HepG2 (cell line): ENCODE measurements around the gene SRBD1. TPM values are rescaled to one million over a fixed set of nuclear protein-coding genes. Genes with fewer than 3 reads are reported as not detected.

Source experiments
- ARHGAP35 ChIP-seq: sonication (generic); formaldehyde crosslinking; IDR thresholded peaks from 2 replicates; pipeline ENCODE4 v1.9.0; 2022; ENCODE audit warnings: mild to moderate bottlenecking, inconsistent platforms, moderate library complexity, missing genetic modification reagents, borderline replicate concordance
- CENPT ChIP-seq: sonication (generic); formaldehyde crosslinking; IDR thresholded peaks from 2 replicates; pipeline ENCODE4 v1.8.0; 2022; ENCODE audit warnings: low read depth, mild to moderate bottlenecking, moderate library complexity, missing genetic modification reagents
- DMTF1 ChIP-seq: sonication (generic); formaldehyde crosslinking; IDR thresholded peaks from 2 replicates; pipeline ENCODE4 v1.4.0; 2020; ENCODE audit warnings: mild to moderate bottlenecking, missing genetic modification reagents
- EEA1 ChIP-seq: sonication (generic); formaldehyde crosslinking; IDR thresholded peaks from 2 replicates; pipeline ENCODE4 v1.5.1; 2020; ENCODE audit warnings: mild to moderate bottlenecking, missing genetic modification reagents, borderline replicate concordance
- GFI1 ChIP-seq: sonication (generic); formaldehyde crosslinking; IDR thresholded peaks from 2 replicates; pipeline ENCODE4 v1.5.0; 2020; ENCODE audit warnings: missing genetic modification reagents, mild to moderate bottlenecking, borderline replicate concordance
- HDAC1 ChIP-seq: sonication (generic); formaldehyde crosslinking; IDR thresholded peaks from 2 replicates; pipeline ENCODE4 v1.5.1; 2020; ENCODE audit warnings: mild to moderate bottlenecking, missing genetic modification reagents
- KMT2A ChIP-seq: sonication (generic); formaldehyde crosslinking; IDR thresholded peaks from 2 replicates; pipeline ENCODE4 v1.4.0; 2020; ENCODE audit warnings: missing genetic modification reagents
- MAF1 ChIP-seq: sonication (generic); formaldehyde crosslinking; IDR thresholded peaks from 2 replicates; pipeline ENCODE4 v1.5.0; 2020; ENCODE audit warnings: missing genetic modification reagents, borderline replicate concordance
- MLX ChIP-seq: IDR thresholded peaks from 2 replicates; pipeline ENCODE4 v1.6.1; 2016
- RFX3 ChIP-seq: IDR thresholded peaks from 2 replicates; pipeline ENCODE4 v1.6.1; 2016; ENCODE audit warnings: missing biosample characterization, missing genetic modification reagents
- SMAD1 ChIP-seq: sonication (generic); formaldehyde crosslinking; IDR thresholded peaks from 2 replicates; pipeline ENCODE4 v1.4.0; 2020; ENCODE audit warnings: missing genetic modification reagents, low read depth, mild to moderate bottlenecking, borderline replicate concordance
- SNAI1 ChIP-seq: sonication (generic); formaldehyde crosslinking; IDR thresholded peaks from 2 replicates; pipeline ENCODE4 v1.5.0; 2020; ENCODE audit warnings: mild to moderate bottlenecking, missing genetic modification reagents, borderline replicate concordance
- TAF15 ChIP-seq: fragments of 200-400 bp; formaldehyde crosslinking; IDR thresholded peaks from one replicate; pipeline ENCODE4 v1.6.1; 2018; ENCODE audit warnings: mild to moderate bottlenecking, low read depth, low read length; ENCODE audit not compliant: poor library complexity, severe bottlenecking
- THAP8 ChIP-seq: sonication (generic); formaldehyde crosslinking; IDR thresholded peaks from 2 replicates; pipeline ENCODE4 v1.5.1; 2020; ENCODE audit warnings: missing genetic modification reagents, mild to moderate bottlenecking, borderline replicate concordance
- ZNF318 ChIP-seq: sonication (generic); formaldehyde crosslinking; IDR thresholded peaks from 2 replicates; pipeline ENCODE4 v1.4.0; 2020; ENCODE audit warnings: mild to moderate bottlenecking, missing genetic modification reagents
- polyA plus RNA-seq, 8 experiments: library from polyadenylated mRNA; depleted of rRNA in 3 of 8; stranded (reverse) in 7 of 8; unstranded in 1 of 8; fragments of >200 nt; fragmentation: Illumina TruSeq in 4 of 8; extraction: Trizol in 4 of 8; gene quantifications; 2 replicates each; pipeline versions ENCODE4 v1.2.1 to v1.2.3, GENCODE V29; 2011 to 2016; ENCODE audit warnings: low read depth in 4 of 8, missing spikeins in 1 of 8, mixed read lengths in 1 of 8; ENCODE audit not compliant: insufficient read depth in 1 of 8
- total RNA-seq, 5 experiments: library from RNA; depleted of rRNA; stranded (reverse); fragments of >200 nt; fragmentation: Illumina TruSeq; extraction: Trizol; gene quantifications; 2 replicates each; pipeline ENCODE4 v1.2.3, GENCODE V29; 2016; ENCODE audit warnings: low read depth in 1 of 5

SRBD1 gene
- total and polyA plus RNA-seq, 2 of the 13 experiments (the other 11 are each of a cell fraction or from before 2014, with no cell fraction given), result 3.2 to 23.9 TPM

DNA sequence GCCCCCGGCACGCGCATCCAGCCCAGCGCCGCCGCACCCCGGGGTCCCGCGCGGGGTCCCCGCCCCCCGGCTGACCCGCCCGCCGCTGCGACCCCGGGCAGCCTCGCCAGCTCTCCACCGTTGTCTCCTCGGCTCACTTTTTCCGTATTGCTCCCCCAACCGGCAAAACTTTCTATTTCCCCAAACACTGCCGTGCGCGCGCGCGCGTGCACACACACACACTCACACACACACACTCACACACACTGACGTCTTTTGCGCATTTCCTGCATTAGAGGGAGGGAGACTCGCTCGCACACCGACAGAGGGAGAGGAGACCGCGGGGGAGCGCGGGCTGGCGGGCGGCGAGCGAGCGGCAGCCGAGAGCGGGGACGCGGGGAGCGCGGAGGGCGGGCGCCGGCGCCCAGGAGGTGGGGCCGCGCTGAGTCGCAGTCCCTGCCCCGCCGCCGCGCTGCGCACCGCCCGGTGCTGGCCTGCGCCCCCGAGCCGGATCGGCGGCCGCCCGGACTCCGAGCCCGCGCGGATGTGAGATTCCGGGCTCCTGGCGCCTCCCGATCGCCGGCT, 39.9 kb upstream of the SRBD1 start (continued):
- TF ChIP-seq MLX (CRISPR knock-in tag) (no peak), SNAI1 (CRISPR knock-in tag) (no peak), KMT2A (peak; percentile 78), SMAD1 (CRISPR knock-in tag) (peak; percentile 41; the same call in 1 of the 2 replicates), TAF15 (no peak), MAF1 (CRISPR knock-in tag) (peak; percentile 76; the same call in 1 of the 2 replicates), ZNF318 (CRISPR knock-in tag) (no peak), GFI1 (CRISPR knock-in tag) (no peak), EEA1 (CRISPR knock-in tag) (no peak), THAP8 (CRISPR knock-in tag) (no peak), HDAC1 (CRISPR knock-in tag) (peak; percentile 94), RFX3 (CRISPR knock-in tag) (no peak), CENPT (CRISPR knock-in tag) (0 out of 2 replicates have a peak, but pooled peaks have one; percentile 79), ARHGAP35 (no peak), DMTF1 (CRISPR knock-in tag) (no peak)
